Measurements from ENCODE around the gene PDCD4.

The PDCD4 gene

DNA sequence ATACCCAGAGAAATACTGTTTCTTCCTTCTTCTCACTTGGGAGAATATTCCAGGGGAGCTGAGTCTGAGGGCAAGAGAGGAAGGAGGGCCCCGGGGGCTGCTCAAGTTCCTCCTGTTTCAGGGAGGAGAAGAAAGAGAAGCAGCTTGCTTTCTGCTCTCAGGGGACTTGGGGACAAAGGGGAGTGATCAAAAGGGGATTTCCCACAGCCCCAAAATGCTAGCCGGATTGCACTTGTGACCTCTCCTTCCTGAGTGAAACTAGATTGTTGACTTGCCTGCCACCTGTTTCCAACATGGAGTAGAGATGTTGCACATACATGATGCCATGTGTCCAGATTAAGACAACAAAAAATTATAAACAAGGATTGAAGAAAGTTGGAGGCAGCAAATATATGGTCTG, 28.7 kb upstream of the PDCD4 start:
- no peak for TF ChIP-seq ZFX (IDR thresholded peaks at IDR 0.05)
- TF ChIP-seq, protein P1, sequence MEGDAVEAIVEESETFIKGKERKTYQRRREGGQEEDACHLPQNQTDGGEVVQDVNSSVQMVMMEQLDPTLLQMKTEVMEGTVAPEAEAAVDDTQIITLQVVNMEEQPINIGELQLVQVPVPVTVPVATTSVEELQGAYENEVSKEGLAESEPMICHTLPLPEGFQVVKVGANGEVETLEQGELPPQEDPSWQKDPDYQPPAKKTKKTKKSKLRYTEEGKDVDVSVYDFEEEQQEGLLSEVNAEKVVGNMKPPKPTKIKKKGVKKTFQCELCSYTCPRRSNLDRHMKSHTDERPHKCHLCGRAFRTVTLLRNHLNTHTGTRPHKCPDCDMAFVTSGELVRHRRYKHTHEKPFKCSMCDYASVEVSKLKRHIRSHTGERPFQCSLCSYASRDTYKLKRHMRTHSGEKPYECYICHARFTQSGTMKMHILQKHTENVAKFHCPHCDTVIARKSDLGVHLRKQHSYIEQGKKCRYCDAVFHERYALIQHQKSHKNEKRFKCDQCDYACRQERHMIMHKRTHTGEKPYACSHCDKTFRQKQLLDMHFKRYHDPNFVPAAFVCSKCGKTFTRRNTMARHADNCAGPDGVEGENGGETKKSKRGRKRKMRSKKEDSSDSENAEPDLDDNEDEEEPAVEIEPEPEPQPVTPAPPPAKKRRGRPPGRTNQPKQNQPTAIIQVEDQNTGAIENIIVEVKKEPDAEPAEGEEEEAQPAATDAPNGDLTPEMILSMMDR (conservative IDR thresholded peaks at IDR 0.05): no peak
- no peak overlapping the region for H3K27ac ChIP-seq

DNA sequence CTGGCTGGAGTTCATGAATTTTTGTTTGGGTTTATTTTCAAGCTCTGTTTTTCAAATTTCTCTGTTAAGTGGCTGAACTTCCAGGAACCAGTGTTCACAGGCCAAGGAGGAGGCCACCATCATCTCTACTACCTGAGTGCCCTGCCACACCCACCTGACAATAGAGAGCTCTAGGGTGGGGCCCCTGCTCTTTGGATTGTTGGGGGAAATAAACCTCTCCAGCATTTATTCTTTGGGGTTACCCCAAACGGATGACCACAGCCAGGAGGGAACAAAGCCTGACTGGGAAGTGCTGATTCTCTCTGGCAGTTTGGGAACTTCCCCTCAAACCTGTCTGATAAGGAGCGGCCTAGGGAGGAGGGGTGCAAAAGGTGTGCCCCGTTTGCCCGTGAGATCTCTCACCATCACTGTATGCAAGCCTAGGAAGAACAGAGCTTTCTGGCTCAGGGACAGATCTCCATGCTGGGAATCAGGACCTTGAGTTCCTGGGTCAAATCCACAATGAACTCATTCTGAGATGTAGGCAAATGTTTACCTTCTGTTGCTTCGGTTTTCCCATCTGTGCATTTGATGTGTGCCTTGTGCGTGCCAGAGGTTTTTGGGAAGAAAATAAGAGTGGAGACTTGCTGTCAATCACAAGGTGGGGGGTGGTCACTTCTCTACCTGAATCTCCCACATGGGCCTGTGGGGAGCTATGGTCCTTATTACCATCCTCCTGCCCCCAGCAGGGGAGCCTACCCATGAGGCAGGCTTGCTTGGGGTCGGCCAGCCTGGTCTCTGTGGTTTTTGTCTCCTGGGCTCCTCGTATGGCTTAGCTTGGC, 27.7 kb upstream of the PDCD4 start:
- no peak overlapping the region for H3K27ac ChIP-seq
- TF ChIP-seq, protein P1 (conservative IDR thresholded peaks at IDR 0.05): no peak
- TF ChIP-seq ZFX (IDR thresholded peaks at IDR 0.05): no peak

DNA sequence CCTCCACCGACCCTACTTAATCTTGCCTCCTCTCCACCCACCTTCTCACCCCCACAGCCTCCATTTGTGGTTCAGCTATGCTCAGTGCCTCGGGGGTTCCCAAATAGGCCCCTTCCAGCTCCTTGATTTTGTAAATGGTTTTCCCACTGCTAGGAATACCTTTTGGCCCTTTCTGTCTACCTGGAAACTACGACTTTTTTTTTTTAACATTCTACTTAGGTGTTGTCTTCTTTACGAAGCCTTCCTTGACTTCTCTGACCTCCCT, 27.2 kb upstream of the PDCD4 start:
- H3K27ac ChIP-seq: no peak overlapping the region
- TF ChIP-seq, protein P1 (conservative IDR thresholded peaks at IDR 0.05): no peak
- TF ChIP-seq ZFX (IDR thresholded peaks at IDR 0.05): no peak

DNA sequence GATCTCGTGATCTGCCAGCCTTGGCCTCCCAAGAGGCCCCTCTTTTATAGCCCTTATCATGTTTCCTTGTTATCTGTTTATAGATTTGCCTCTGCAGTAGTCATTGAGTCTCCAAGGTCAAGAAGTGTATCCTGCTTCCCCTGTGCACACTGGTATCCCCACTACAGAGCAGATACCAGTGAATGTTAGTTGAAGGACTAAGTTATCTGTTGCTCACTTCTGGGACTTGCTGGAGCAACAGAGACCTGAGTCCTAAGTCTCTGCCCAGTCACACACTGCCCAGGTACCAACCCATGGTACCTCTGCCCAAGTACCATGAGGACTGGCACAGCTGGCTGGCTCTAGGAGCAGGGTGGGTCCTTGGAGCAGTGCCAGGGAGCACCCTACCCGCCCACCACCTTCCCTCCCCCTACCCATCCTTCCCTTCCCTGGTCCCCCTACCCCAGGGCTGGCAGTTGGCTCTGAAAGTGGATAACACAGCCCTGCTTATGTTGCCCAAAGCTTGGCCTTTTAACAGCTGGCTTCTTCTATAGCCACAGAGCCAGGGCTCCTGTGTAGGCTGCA, 26.5 kb upstream of the PDCD4 start:
- no peak overlapping the region for H3K27ac ChIP-seq
- TF ChIP-seq, protein P1 (conservative IDR thresholded peaks at IDR 0.05): no peak
- TF ChIP-seq ZFX (IDR thresholded peaks at IDR 0.05): no peak

DNA sequence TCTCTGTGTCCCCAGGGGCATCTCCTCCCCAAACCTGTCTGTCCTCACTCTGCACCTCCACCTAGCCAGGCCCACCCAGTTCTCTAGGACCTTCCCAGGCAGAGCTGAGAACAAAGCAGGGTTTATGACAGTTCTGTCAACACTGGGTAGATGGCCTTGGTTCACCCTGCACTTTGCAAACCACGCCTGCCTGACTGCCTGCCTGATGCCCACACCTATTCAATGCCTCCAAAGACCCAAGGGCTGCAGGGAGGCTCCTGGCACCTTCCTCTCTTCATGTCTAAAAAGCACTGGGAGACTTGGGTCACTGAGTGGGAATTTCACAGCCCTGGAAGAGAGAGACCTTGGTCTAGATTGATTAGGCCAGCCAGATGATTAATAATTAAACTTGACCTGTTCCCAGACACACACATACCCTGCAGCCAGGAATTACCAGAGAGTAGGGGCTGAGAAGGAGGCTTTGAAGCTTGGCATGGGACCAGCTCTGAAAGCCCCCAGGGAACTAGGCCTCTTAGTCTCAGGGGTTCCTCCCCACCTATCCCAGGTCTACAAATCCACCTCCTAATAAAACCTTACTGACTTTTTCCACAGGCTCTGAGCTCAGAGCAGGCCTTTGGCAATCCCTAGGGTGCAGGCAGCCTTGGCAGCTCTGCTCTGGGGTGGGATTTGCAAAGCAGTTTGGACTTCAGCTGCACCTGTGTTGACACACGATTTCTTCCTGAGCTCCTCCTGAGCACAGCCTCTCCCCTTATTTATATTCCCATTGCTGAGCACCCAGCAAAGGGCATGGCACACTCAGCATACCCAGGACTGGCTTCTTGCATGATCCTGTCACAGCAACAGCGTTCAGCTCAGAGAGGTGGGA, 25.7 kb upstream of the PDCD4 start:
- H3K27ac ChIP-seq: no peak overlapping the region
- TF ChIP-seq ZFX (IDR thresholded peaks at IDR 0.05): no peak
- TF ChIP-seq, protein P1 (conservative IDR thresholded peaks at IDR 0.05): no peak

DNA sequence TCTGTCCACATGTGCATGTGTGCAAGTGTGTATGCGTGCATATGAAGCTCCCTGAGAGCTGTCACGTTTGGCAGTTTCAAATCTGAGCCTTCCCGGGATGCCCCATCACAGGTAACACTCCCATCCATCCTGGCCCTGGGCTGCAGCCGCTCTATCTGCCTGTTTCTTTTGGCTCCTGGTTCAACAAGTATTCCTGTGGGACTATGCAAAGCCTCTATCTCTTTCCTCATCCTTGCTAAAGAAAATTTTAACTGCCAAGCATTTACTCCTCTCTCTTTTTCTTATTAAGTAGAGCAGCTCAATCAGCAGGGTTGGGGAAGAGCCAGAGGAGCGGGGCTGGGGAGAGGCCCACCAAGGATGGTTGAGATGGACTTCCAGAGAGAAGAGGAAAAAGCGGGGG, 24.4 kb upstream of the PDCD4 start:
- no peak overlapping the region for H3K27ac ChIP-seq
- no peak for TF ChIP-seq ZFX (IDR thresholded peaks at IDR 0.05)
- TF ChIP-seq, protein P1 (conservative IDR thresholded peaks at IDR 0.05): no peak

DNA sequence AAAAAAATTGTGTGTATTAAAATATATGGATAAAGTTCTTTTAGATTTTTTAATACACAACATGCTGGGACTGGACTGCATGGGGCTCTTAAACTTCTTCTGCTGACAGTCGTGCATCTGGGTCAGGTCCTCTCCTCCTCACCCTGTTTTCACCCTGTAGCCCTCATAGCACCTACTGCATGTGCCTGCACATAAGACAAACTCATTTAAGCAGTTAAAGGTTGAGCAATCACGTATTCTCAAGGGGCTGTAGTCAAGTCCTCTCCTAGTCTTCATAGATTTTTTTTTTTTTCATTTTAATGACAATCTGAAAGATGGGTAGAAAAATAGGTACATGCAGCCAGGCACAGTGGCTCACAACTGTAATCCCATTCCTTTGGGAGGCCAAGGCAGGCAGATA, 23.6 kb upstream of the PDCD4 start:
- H3K27ac ChIP-seq: no peak overlapping the region
- TF ChIP-seq ZFX (IDR thresholded peaks at IDR 0.05): no peak
- TF ChIP-seq, protein P1 (conservative IDR thresholded peaks at IDR 0.05): no peak
